DMS79 (cell line): ENCODE data around the gene RAB35.

Source experiments
- DNase-seq: peaks from one replicate; lab custom pipeline; 2025; lab: John Stamatoyannopoulos, UW

The RAB35 gene

DNA sequence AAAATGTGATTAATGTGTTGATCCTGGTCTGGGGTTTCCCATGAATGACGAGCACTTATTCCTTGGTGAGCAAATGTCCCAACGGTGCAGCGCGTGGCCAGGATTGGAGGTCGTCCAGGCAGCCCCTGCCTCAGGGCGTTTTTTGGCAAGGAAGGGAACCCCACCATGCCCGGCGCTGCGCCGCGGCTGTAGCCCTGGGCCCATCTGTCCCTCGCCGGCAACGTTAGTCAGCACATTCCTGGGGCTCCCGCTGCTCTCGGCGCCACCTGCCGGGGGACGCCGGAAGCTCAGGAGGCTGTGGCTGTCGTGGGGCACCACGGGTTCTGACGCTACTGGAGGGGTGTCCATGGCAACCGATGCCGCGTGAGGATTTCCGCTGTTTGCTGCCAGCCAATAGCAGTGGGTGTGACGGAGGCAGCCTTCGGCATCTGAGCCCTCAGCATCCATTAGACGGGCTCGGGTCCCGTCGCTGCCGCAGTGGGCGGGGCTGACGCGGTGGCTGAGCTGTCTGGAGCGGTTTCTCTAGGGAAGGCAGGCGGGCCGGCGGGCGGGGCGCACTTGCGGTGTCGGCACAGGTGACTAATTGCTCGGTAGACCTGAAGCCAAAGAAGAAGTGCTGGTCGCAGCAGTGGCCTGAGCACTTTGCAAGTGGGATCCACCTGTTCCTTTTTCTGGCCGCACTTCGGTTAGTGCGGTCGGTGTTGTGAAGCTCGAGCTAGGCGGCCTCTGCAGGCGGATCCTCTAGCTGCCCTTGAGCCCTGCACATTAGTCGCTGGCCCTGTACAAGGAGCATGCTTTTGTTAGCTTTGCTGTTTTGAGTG is 29.5 kb downstream of the RAB35 start:
- DNase-seq: peak; percentile 97

DNA sequence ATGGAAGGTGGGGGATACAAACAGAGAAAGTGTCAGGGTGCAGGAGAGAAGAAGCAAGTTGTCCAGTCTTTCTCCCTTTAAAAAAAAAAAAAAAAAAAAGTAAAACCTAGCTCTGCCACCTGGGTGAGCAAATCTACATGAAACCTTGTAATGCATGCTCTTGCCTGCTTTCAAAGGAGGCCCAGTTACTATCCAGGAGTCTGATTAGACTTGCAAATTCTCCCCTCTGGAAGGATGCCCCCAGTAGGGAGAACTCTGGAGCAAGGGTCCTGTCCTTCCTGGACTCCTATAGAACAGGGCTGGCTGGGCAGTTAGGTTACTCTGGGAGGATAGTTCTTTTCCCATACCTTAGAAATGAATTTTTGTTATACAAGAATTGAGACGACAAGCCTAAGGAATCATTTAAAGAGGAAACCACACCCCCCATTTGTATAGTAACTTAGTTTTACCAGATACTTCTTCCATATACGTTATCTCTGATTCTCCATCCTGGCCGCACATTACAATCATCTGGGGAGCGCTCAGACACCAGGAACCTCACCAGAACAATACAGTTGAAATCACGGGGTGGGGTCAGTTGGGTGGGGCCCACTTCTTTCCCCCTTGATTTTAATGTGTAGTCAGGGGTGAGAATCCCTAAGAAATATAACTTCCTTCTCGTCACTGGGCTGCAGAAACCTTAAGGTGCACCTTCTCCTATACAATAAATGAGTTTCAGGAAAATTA is 30.5 kb downstream of the RAB35 start:
- no peak for DNase-seq

DNA sequence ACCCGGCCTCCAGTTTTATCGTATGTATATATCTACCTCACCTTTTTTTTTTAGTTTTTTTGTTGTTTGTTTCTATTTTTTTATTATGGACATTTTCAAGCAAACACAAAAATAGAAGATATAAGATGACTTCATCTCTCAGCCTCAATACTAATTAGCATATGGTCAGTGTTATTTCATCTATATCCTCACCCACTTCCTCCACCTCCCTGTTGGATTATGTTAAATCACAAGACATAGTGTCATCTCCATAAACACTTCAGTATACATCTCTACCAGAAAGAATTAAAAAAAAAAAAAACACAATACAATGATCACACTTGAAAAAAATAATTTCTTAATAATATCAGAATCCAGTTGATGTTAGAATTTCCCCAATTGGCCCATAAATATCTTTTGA is 34.9 kb downstream of the RAB35 start:
- no peak for DNase-seq

GRCh38 chr12:120079411-120080400 is 36.8 kb downstream of the RAB35 start:
- no peak for DNase-seq

GRCh38 chr12:120078868-120079267 is 37.7 kb downstream of the RAB35 start:
- DNase-seq: no peak

GRCh38 chr12:120077260-120077659 is 39.3 kb downstream of the RAB35 start:
- DNase-seq: peak; percentile 6

DNA sequence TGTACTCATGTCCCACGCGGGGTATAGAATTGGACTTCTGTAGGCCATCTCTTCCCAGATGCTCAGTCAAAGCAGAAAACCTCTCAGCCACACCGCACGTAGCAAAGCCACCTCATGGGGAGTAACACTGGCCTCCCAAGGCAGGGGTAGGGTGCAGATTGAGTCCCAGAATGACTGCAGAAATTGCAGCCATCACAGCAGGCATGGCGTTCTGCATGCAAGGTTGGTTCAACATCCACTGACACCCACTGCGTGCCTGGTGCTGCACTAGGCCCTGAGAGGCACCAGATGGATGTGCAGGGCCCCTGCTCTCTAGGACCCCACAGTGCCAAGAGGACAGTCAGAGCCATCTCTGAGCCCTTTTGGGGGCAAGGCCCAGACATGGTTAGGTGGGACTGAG is 39.9 kb downstream of the RAB35 start:
- no peak for DNase-seq

GRCh38 chr12:120075034-120075616 is 41.4 kb downstream of the RAB35 start:
- no peak for DNase-seq

DNA sequence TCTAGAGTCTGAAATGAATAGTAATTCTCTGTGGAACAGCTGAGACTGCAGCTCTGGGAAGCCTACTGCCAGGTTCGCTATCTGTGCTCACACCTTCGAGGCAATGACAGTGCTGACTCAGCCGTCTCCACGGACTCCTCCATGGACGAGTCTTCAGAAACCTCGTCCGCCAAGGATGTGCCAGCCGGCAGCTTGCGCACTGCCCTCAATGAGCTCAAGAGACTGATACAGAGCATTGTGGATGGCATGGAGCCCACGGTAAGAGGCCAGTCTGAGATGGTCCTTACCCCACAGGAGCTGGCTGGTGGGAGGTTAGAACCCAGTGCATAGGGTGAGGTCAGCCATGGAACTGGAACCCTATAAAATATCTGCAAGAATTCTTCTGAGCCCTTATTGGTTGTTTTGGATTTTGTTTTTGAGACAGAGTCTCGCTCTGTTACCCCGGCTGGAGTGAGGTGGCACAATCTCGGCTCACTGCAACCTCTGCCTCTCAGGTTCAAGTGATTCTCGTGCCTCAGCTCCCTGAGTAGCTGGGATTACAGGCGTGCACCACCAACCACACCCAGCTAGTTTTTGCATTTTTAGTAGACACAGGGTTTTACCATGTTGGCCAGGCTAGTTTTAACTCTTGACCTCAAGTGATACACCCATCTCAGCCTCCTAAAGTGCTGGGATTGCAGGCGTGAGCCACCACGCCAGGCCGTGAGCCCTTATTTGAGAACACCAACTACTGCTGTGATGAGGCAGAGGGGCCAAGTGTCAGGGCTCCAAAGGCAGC is 43.9 kb downstream of the RAB35 start:
- no peak for DNase-seq

GRCh38 chr12:120071493-120072020 is 45.0 kb downstream of the RAB35 start:
- DNase-seq: no peak

GRCh38 chr12:120069278-120069677 is 47.3 kb downstream of the RAB35 start:
- DNase-seq: no peak

DNA sequence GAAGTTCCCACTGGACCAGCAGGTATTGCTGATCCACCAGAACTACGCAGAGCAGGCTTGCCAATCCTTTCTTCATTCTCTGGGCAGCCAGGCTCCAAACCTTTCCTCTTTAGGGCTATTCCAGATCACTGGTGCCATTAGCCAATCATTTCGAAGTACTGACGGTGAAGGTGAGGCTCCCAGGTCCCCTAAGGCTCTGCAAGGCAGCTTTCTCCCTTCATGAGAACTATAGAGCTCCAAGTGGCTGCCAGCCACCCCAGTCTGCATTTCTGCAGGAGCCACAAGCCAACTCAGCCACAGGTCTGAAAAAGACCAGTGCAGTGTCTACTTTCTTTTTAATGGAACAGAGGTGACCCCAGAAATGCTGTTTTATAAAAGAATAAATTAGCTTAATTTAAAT is 48.7 kb downstream of the RAB35 start:
- peak; percentile 44 for DNase-seq

GRCh38 chr12:120067084-120067869 is 49.3 kb downstream of the RAB35 start:
- peak; percentile 75 for DNase-seq

GRCh38 chr12:120066341-120066740 is 50.2 kb downstream of the RAB35 start:
- no peak for DNase-seq

GRCh38 chr12:120065472-120065871 is 51.1 kb downstream of the RAB35 start:
- DNase-seq: no peak

- no peak for DNase-seq
These were observed 52.3 kb downstream of the RAB35 start for GRCh38 chr12:120064054-120064940.

- DNase-seq: no peak
These were observed 53.5 kb downstream of the RAB35 start for GRCh38 chr12:120062976-120063579.

- DNase-seq: no peak
These were observed 54.9 kb downstream of the RAB35 start for GRCh38 chr12:120061575-120062214.
